GM23248 (cell line): ENCODE data around the gene SH3TC1. TPM values are rescaled to one million over a fixed set of nuclear protein-coding genes. Genes with fewer than 3 reads are reported as not detected.
A peak's percentile ranks its signal among the peaks of the same experiment; 100 is the strongest.

Source experiments
- DNase-seq: peaks from one replicate; pipeline ENCODE4 v3.0.0-alpha.2; 2015
- H2AFZ ChIP-seq: fragments of 200-600 bp; sonication (generic); 2 replicates; pipeline ENCODE4 v1.6.1; 2016; ENCODE audit warnings: antibody characterized with exemption
- H3F3A ChIP-seq: fragments of 200-600 bp; sonication (generic); 2 replicates; pipeline ENCODE4 v1.6.1; 2016; ENCODE audit warnings: mild to moderate bottlenecking, antibody characterized with exemption, mixed run types; ENCODE audit not compliant: insufficient read depth
- H3K27ac ChIP-seq: fragments of 200-600 bp; sonication (generic); 2 replicates; pipeline ENCODE4 v1.5.1; 2016; ENCODE audit warnings: mild to moderate bottlenecking
- H3K27me3 ChIP-seq: fragments of 200-600 bp; sonication (generic); replicated peaks from 2 replicates; pipeline ENCODE4 v1.6.1; 2016; ENCODE audit warnings: mild to moderate bottlenecking; ENCODE audit not compliant: insufficient read depth
- H3K36me3 ChIP-seq: fragments of 200-600 bp; sonication (generic); 2 replicates; pipeline ENCODE4 v1.6.1; 2016; ENCODE audit warnings: low read depth, mild to moderate bottlenecking
- H3K4me1 ChIP-seq: fragments of 200-600 bp; sonication (generic); 2 replicates; pipeline ENCODE4 v1.6.1; 2016; ENCODE audit warnings: mild to moderate bottlenecking; ENCODE audit not compliant: insufficient read depth
- H3K4me2 ChIP-seq: fragments of 200-600 bp; sonication (generic); one replicate; pipeline ENCODE4 v1.6.1; 2016; ENCODE audit warnings: mild to moderate bottlenecking; ENCODE audit not compliant: unreplicated experiment
- H3K4me3 ChIP-seq: fragments of 200-600 bp; sonication (generic); 2 replicates; pipeline ENCODE4 v1.5.1; 2016; ENCODE audit warnings: mild to moderate bottlenecking
- H3K79me2 ChIP-seq: fragments of 200-600 bp; sonication (generic); 2 replicates; pipeline ENCODE4 v1.6.1; 2016; ENCODE audit warnings: mild to moderate bottlenecking; ENCODE audit not compliant: insufficient read depth
- H3K9ac ChIP-seq: fragments of 200-600 bp; sonication (generic); 2 replicates; pipeline ENCODE4 v1.6.1; 2016; ENCODE audit warnings: mild to moderate bottlenecking
- H3K9me2 ChIP-seq: fragments of 200-600 bp; sonication (generic); 2 replicates; pipeline ENCODE4 v1.6.1; 2016; ENCODE audit warnings: mixed run types, mild to moderate bottlenecking, moderate library complexity; ENCODE audit not compliant: insufficient read depth
- H3K9me3 ChIP-seq: fragments of 200-600 bp; sonication (generic); one replicate; pipeline ENCODE4 v1.6.1; 2017; ENCODE audit warnings: low read depth
- H4K20me1 ChIP-seq: fragments of 200-600 bp; sonication (generic); 2 replicates; pipeline ENCODE4 v1.6.0; 2016; ENCODE audit not compliant: insufficient read depth
- EZH2 ChIP-seq: fragments of 200-600 bp; sonication (generic); IDR thresholded peaks from 2 replicates; pipeline ENCODE4 v1.6.1; 2018; ENCODE audit warnings: antibody characterized with exemption, mild to moderate bottlenecking; ENCODE audit not compliant: insufficient read depth, poor library complexity, severe bottlenecking
- EZH2phosphoT487 ChIP-seq: fragments of 200-600 bp; sonication (generic); IDR thresholded peaks from 2 replicates; pipeline ENCODE4 v1.6.1; 2018; ENCODE audit warnings: antibody characterized with exemption, moderate library complexity, mild to moderate bottlenecking, low read depth; ENCODE audit not compliant: insufficient read depth
- whole genome bisulfite sequencing, 2 experiments: methylation state at CpG; one replicate each; pipeline ENCODE4 v1.1.6; 2015 to 2017; ENCODE audit warnings: low lambda C conversion rate in 2 of 2, low coverage in 1 of 2; ENCODE audit errors: missing lambda C conversion rate in 2 of 2; 5-methylcytosine and 5-hydroxymethylcytosine counted together
- in situ Hi-C: fragments of 300-500 bp; cut with MboI; formaldehyde crosslinking; loops from 2 replicates; pipeline ENCODE4 v1.15.0; 2020
- polyA plus RNA-seq: library from polyadenylated mRNA; unstranded; fragments of >200 nt; fragmentation: Nextera tagmentation; extraction: Ambion mirVana; gene quantifications from 2 replicates; pipeline ENCODE4 v1.2.1, GENCODE V29; 2016
- total RNA-seq: library from RNA; depleted of rRNA; stranded (reverse); fragments of >200 nt; shearing (Covaris generic); gene quantifications from 2 replicates; pipeline ENCODE4 v1.2.3, GENCODE V29; 2014

SH3TC1 gene
- total and polyA plus RNA-seq, 2 experiments from 2014 or later = 2.3 to 6.5 TPM

DNA sequence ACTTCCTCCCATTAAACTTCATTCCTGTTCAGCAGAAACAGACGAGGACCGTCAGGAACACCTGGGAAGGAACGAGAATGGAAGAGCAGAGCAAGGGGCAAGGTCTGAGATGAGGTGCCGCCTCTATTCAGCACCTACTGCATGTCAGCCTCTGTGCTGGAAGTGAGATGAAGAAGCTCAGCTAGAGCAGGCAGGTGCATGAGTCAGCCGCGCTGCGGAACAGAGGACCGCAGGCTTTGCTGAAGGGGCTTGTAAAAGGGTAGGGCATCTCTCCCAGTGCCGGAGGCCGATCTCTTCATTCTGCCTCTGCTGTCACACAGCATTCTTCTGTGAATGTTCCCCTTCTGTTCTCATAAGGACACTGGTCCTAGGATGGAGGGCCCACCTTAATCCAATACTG is 34.4 kb upstream of the SH3TC1 start:
- no peak overlapping the region for H2AFZ ChIP-seq
- WGBS, 2 experiments = 69 to 71% methylated on average over 10 of the region's 10 CpGs
- H3K9me3 ChIP-seq = no peaks in the 10 kb centered on the region
- peaks cover 17% of the 10 kb centered on the region; the same call in 1 of the 2 replicates for H3K27me3 ChIP-seq
- in situ Hi-C loops = no loop called here
- TF ChIP-seq EZH2phosphoT487 (no peak), EZH2 (no peak)
- no peak overlapping the region for H3K4me2 ChIP-seq
- no peaks in the 10 kb centered on the region for H3F3A ChIP-seq
- H4K20me1 ChIP-seq = no peaks in the 10 kb centered on the region
- no peaks in the 10 kb centered on the region for H3K4me1 ChIP-seq
- no peaks in the 10 kb centered on the region for H3K79me2 ChIP-seq
- H3K9ac ChIP-seq = no peak overlapping the region
- no peaks in the 10 kb centered on the region for H3K36me3 ChIP-seq
- no peak for DNase-seq
- no peaks in the 10 kb centered on the region for H3K9me2 ChIP-seq
- no peak overlapping the region for H3K27ac ChIP-seq
- no peak overlapping the region for H3K4me3 ChIP-seq

- H3K4me2 ChIP-seq = no peak overlapping the region
- no peaks in the 10 kb centered on the region for H4K20me1 ChIP-seq
- TF ChIP-seq EZH2phosphoT487 = no peak
- H3K9ac ChIP-seq = no peak overlapping the region
- H3K4me1 ChIP-seq = no peaks in the 10 kb centered on the region
- no peaks in the 10 kb centered on the region for H3K79me2 ChIP-seq
- peaks cover 17% of the 10 kb centered on the region; the same call in 1 of the 2 replicates for H3K27me3 ChIP-seq
- peak; percentile 28 for DNase-seq
- no peak overlapping the region for H3K27ac ChIP-seq
- no peak overlapping the region for H3K4me3 ChIP-seq
- in situ Hi-C loops = no loop called here
- no peaks in the 10 kb centered on the region for H3F3A ChIP-seq
- no peaks in the 10 kb centered on the region for H3K9me2 ChIP-seq
- no peaks in the 10 kb centered on the region for H3K9me3 ChIP-seq
- no peak overlapping the region for H2AFZ ChIP-seq
- H3K36me3 ChIP-seq = no peaks in the 10 kb centered on the region
- WGBS, 2 experiments = 25 to 28% methylated on average over 6 of the region's 6 CpGs
Measured at GRCh38 chr4:8165374-8165896, 33.7 kb upstream of the SH3TC1 start.

DNA sequence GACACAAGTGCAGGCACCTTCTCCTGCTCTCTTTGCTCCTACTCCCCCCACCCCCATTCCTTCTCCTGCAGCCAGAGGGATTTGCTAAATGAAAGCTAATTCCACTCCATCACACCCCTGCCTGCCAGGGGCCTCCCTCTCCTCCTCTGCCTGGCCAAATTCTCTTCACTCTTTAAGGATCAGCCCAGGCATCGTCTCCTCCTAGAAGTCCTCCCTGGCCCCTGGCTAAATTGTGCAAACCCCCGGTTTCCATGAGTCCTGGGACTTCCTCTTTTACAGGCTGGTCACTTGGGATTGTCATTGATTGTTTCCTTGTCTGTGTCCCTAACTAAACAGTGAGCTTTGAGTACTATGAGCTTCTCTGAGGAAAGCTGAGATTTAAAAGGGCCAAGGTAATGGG is 31.8 kb upstream of the SH3TC1 start:
- Histone ChIP-seq H3F3A (no peaks in the 10 kb centered on the region), H4K20me1 (no peaks in the 10 kb centered on the region), H3K4me1 (no peaks in the 10 kb centered on the region), H3K36me3 (no peaks in the 10 kb centered on the region), H3K27me3 (peaks cover 25% of the 10 kb centered on the region; the same call in 1 of the 2 replicates), H3K9me3 (no peaks in the 10 kb centered on the region), H3K27ac (no peak overlapping the region), H3K9ac (no peak overlapping the region), H3K79me2 (no peaks in the 10 kb centered on the region), H2AFZ (no peak overlapping the region), H3K9me2 (no peaks in the 10 kb centered on the region), H3K4me2 (no peak overlapping the region), H3K4me3 (no peak overlapping the region)
- WGBS, 2 experiments = 29 to 38% methylated on average over 2 of the region's 2 CpGs
- in situ Hi-C loops = no loop called here
- DNase-seq = no peak
- TF ChIP-seq EZH2phosphoT487 = no peak
- TF ChIP-seq EZH2 = no peak

DNA sequence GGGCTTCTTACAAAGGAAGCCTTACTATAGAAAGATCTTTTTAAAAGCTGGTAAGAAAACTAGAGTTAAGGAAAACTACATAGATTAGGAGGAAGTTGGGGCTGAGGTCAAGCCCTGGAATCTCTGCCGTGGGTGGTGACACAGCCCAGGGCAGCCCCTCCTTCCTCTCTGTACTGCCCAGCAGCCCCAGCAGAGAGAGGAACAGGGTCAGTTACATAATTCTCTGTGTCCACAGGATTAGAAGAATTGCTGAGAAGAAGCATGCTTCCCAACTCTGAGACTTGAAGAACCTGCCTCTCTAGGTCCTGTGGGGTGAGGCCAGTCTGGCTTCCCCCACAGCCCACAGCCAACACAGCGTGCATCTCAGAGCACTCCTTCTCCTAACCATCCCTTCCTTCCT is 31.3 kb upstream of the SH3TC1 start:
- Histone ChIP-seq H4K20me1 (no peaks in the 10 kb centered on the region), H3K9me3 (no peaks in the 10 kb centered on the region), H3K4me1 (no peaks in the 10 kb centered on the region), H3K27ac (no peak overlapping the region), H3K27me3 (peaks cover 25% of the 10 kb centered on the region; the same call in 1 of the 2 replicates), H3K9ac (no peak overlapping the region), H3F3A (no peaks in the 10 kb centered on the region), H3K4me2 (no peak overlapping the region), H2AFZ (no peak overlapping the region), H3K36me3 (no peaks in the 10 kb centered on the region), H3K9me2 (no peaks in the 10 kb centered on the region), H3K79me2 (no peaks in the 10 kb centered on the region), H3K4me3 (no peak overlapping the region)
- no peak for DNase-seq
- WGBS, 2 experiments = 7 to 17% methylated on average over 2 of the region's 2 CpGs
- TF ChIP-seq EZH2 = no peak
- no peak for TF ChIP-seq EZH2phosphoT487
- in situ Hi-C loops = no loop called here

GRCh38 chr4:8168232-8168631 is 30.9 kb upstream of the SH3TC1 start:
- no peaks in the 10 kb centered on the region for H3F3A ChIP-seq
- TF ChIP-seq EZH2 = no peak
- no peak for TF ChIP-seq EZH2phosphoT487
- H3K9me3 ChIP-seq = no peaks in the 10 kb centered on the region
- no peak overlapping the region for H2AFZ ChIP-seq
- no peak for DNase-seq
- no peaks in the 10 kb centered on the region for H3K9me2 ChIP-seq
- no peaks in the 10 kb centered on the region for H3K4me1 ChIP-seq
- no peak overlapping the region for H3K4me3 ChIP-seq
- in situ Hi-C loops = no loop called here
- H3K4me2 ChIP-seq = no peak overlapping the region
- H4K20me1 ChIP-seq = no peaks in the 10 kb centered on the region
- H3K36me3 ChIP-seq = no peaks in the 10 kb centered on the region
- WGBS, 2 experiments = 95 to 100% methylated on average over 1 of the region's 1 CpG
- no peak overlapping the region for H3K9ac ChIP-seq
- no peaks in the 10 kb centered on the region for H3K79me2 ChIP-seq
- H3K27me3 ChIP-seq = peaks cover 25% of the 10 kb centered on the region; the same call in 1 of the 2 replicates
- no peak overlapping the region for H3K27ac ChIP-seq
